BLaER1 (cell line): ENCODE results near the gene TMEM239.
"Not testable (repeated sequence)": the region's sequence is repeated elsewhere in the genome, so short reads cannot be mapped to it uniquely, and the experiment has no call there.

Experiments used
- H3K27ac ChIP-seq: shearing (Covaris generic); formaldehyde crosslinking; 2 replicates; pipeline ENCODE4 v1.8.1; 2022
- H3K27me3 ChIP-seq: shearing (Covaris generic); formaldehyde crosslinking; 2 replicates; pipeline ENCODE4 v1.8.1; 2022
- H3K36me3 ChIP-seq: shearing (Covaris generic); formaldehyde crosslinking; 2 replicates; pipeline ENCODE4 v1.8.1; 2022
- H3K4me1 ChIP-seq: shearing (Covaris generic); formaldehyde crosslinking; 2 replicates; pipeline ENCODE4 v1.8.1; 2022
- H3K4me2 ChIP-seq: shearing (Covaris generic); formaldehyde crosslinking; 2 replicates; pipeline ENCODE4 v1.8.1; 2022
- H3K4me3 ChIP-seq: shearing (Covaris generic); formaldehyde crosslinking; 2 replicates; pipeline ENCODE4 v1.8.1; 2022
- H3K9ac ChIP-seq: shearing (Covaris generic); formaldehyde crosslinking; 2 replicates; pipeline ENCODE4 v1.8.1; 2022
- H3K9me3 ChIP-seq: shearing (Covaris generic); formaldehyde crosslinking; 2 replicates; pipeline ENCODE4 v1.8.1; 2022
- H4K20me1 ChIP-seq: shearing (Covaris generic); formaldehyde crosslinking; 2 replicates; pipeline ENCODE4 v1.8.1; 2022
- Cebpa-rat ChIP-seq: shearing (Covaris generic); IDR thresholded peaks from 2 replicates; pipeline ENCODE4 v1.8.1; 2022

The TMEM239 gene

DNA sequence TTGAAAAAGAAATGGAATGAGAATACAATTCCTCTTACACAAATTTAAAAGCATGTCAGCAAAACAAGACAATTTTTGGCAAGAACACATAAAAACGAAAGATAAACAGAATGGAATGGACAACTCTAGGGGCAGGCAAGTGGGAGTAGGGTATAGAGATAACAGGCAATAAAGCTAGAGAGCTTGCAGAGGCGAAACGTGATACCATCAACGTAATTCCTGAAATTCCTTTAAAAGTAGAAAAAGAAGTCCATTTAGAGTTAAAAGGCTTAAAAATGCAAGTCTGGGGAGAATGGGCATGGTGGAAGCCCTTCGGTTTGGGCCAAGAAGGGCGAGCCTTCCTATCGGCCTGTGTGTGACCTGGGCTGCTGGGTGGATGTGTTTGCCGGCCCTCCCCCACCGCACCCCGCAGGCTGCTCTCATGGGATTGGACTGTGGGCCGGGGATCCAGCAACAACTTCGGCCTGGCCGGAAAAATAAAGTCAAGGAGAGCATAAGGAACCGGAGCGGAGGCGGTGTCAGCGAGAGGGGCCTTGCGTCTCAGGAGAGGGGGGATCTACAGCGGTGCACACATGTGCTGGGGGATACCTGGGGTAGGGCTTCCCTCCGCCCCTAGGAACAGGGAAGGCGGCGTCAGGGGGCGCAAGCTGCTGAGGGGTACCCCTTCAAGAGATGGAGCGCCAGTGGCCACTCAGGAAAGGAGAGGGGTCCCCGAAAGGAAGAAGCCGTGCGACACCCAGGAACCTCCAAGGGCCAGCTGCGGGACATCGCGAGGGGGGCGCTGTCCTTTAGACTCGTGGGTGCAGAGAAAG is 4.1 kb downstream of the TMEM239 start:
- Histone ChIP-seq H3K27me3 (no peaks in the 10 kb centered on the region), H3K9ac (no peak overlapping the region), H3K27ac (no peak overlapping the region), H3K4me3 (no peak overlapping the region), H3K9me3 (no peaks in the 10 kb centered on the region), H4K20me1 (no peaks in the 10 kb centered on the region), H3K36me3 (no peaks in the 10 kb centered on the region), H3K4me1 (peaks cover 38% of the 10 kb centered on the region), H3K4me2 (no peak overlapping the region)
- no peak for TF ChIP-seq Cebpa-rat

- Histone ChIP-seq H3K9ac (no peak overlapping the region), H3K27me3 (no peaks in the 10 kb centered on the region), H3K4me3 (no peak overlapping the region), H4K20me1 (no peaks in the 10 kb centered on the region), H3K4me1 (peaks cover 38% of the 10 kb centered on the region), H3K36me3 (no peaks in the 10 kb centered on the region), H3K9me3 (no peaks in the 10 kb centered on the region), H3K4me2 (peak overlapping the region; percentile 71), H3K27ac (no peak overlapping the region)
- no peak for TF ChIP-seq Cebpa-rat
Observed at GRCh38 chr20:2820896-2821869, 5.0 kb downstream of the TMEM239 start.

DNA sequence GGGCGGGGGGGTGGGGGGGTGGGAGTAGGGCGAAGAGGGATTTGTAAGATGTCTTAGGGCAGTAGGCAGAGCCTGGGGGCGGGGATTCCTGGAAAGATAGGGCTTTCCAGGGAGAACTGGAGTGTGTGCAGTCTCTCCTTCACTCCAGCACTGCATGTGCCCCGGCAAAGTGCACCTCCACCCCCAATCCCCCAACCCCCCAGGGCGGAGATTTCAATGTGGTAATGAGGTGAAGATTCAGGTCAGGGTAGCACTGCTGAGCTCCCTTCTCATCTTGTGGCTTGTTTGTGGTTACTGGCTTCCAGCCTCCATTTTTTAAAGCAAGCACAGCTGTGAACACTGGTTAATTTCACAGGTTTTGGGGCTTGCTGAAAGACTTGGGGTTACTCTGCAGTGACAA is 5.9 kb downstream of the TMEM239 start:
- Histone ChIP-seq H4K20me1 (no peaks in the 10 kb centered on the region), H3K27ac (no peak overlapping the region), H3K9ac (no peak overlapping the region), H3K4me1 (peaks cover 47% of the 10 kb centered on the region), H3K27me3 (no peaks in the 10 kb centered on the region), H3K4me3 (no peak overlapping the region), H3K36me3 (no peaks in the 10 kb centered on the region), H3K4me2 (peak overlapping the region; percentile 71), H3K9me3 (no peaks in the 10 kb centered on the region)
- no peak for TF ChIP-seq Cebpa-rat

- Histone ChIP-seq H3K27ac (no peak overlapping the region), H4K20me1 (no peaks in the 10 kb centered on the region), H3K4me3 (no peak overlapping the region), H3K36me3 (no peaks in the 10 kb centered on the region), H3K27me3 (no peaks in the 10 kb centered on the region), H3K9me3 (0 out of 2 replicates have a peak, but pooled peaks cover 4% of the 10 kb centered on the region), H3K4me1 (peaks cover 36% of the 10 kb centered on the region), H3K9ac (no peak overlapping the region), H3K4me2 (peak overlapping the region; percentile 67)
- TF ChIP-seq Cebpa-rat, result no peak
Observed at GRCh38 chr20:2825761-2826160, 9.6 kb downstream of the TMEM239 start.

DNA sequence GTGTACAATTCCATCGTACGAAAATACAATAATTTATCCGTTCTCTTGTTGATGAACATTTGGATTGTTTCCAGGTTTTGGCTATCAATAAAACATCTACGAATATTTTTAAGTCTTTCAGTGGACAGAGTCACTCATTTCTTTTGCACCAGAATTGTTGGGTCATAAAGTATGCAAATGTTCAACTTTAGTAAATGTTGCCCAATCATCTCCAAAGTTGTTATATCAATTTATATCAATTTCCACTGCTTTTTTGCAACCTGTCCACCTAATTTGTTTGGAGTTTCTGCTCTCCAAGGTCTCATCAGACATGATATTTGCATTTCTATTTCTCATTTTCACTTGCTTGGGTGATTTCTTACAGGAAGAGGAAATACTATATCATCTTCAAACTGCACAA is 10.5 kb downstream of the TMEM239 start:
- no peaks in the 10 kb centered on the region for H4K20me1 ChIP-seq
- no peak overlapping the region for H3K4me3 ChIP-seq
- no peak overlapping the region for H3K27ac ChIP-seq
- TF ChIP-seq Cebpa-rat, result no peak
- peak overlapping the region; percentile 67 for H3K4me2 ChIP-seq
- no peaks in the 10 kb centered on the region for H3K36me3 ChIP-seq
- no peaks in the 10 kb centered on the region for H3K27me3 ChIP-seq
- H3K9ac ChIP-seq, result no peak overlapping the region
- peaks cover 29% of the 10 kb centered on the region for H3K4me1 ChIP-seq
- 0 out of 2 replicates have a peak, but pooled peaks cover 4% of the 10 kb centered on the region for H3K9me3 ChIP-seq

- TF ChIP-seq Cebpa-rat, result no peak
- no peaks in the 10 kb centered on the region for H3K27me3 ChIP-seq
- H4K20me1 ChIP-seq, result no peaks in the 10 kb centered on the region
Observed at GRCh38 chr20:2829376-2829775, 13.2 kb downstream of the TMEM239 start.

DNA sequence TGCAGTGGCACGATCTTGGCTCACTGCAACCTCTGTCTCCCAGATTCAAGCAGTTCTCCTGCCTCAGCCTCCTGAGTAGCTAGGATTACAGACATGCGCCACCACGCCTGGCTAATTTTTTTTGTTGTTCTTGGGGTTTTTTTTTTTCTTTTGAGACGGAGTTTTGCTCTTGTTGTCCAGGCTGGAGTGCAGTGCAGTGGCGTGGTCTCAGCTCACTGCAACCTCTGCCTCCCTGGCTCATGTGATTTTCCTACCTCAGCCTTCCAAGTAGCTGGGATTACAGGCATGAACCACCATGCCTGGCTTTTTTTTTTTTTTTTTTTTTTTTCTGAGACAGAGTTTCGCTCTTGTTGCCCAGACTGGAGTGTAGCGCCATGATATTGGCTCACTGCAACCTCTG is 15.0 kb downstream of the TMEM239 start:
- not testable (repeated sequence) for H3K9me3 ChIP-seq, H3K9ac ChIP-seq, H3K36me3 ChIP-seq, H3K4me3 ChIP-seq, H3K27ac ChIP-seq, H3K4me2 ChIP-seq, H4K20me1 ChIP-seq, H3K27me3 ChIP-seq
- H3K4me1 ChIP-seq, result peaks cover 14% of the 10 kb centered on the region

More at GRCh38 chr20:2829376-2829775, 13.2 kb downstream of the TMEM239 start:
- Histone ChIP-seq H3K4me1 (peaks cover 21% of the 10 kb centered on the region), H3K4me2 (no peak overlapping the region), H3K9ac (no peak overlapping the region), H3K9me3 (0 out of 2 replicates have a peak, but pooled peaks cover 4% of the 10 kb centered on the region), H3K27ac (no peak overlapping the region), H3K36me3 (no peaks in the 10 kb centered on the region), H3K4me3 (no peak overlapping the region)

DNA sequence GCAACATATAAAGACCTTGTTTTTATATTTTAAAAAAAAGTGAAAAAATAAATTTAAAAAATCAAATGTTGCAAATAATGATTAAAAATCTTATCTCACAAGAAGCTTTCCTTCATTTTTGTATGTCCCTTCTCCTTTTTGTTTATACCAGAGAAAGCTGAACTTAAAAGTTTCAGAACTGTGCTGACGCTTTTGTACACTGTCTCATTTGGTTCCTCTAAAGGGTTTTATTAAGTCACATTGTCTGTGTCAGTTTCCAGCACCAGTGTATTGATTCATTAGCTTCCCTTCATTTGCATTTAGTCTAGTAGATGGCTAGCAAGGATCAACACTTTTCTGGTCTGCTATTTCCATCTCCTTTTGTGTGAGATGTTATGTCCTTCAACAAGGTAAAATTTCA is 17.6 kb downstream of the TMEM239 start:
- Histone ChIP-seq H3K4me2 (no peak overlapping the region), H3K36me3 (peaks cover 13% of the 10 kb centered on the region; the same call in 1 of the 2 replicates), H3K9me3 (no peaks in the 10 kb centered on the region), H3K4me3 (no peak overlapping the region), H3K27me3 (no peaks in the 10 kb centered on the region), H4K20me1 (no peaks in the 10 kb centered on the region), H3K27ac (no peak overlapping the region), H3K9ac (no peak overlapping the region), H3K4me1 (peaks cover 15% of the 10 kb centered on the region)
- no peak for TF ChIP-seq Cebpa-rat

DNA sequence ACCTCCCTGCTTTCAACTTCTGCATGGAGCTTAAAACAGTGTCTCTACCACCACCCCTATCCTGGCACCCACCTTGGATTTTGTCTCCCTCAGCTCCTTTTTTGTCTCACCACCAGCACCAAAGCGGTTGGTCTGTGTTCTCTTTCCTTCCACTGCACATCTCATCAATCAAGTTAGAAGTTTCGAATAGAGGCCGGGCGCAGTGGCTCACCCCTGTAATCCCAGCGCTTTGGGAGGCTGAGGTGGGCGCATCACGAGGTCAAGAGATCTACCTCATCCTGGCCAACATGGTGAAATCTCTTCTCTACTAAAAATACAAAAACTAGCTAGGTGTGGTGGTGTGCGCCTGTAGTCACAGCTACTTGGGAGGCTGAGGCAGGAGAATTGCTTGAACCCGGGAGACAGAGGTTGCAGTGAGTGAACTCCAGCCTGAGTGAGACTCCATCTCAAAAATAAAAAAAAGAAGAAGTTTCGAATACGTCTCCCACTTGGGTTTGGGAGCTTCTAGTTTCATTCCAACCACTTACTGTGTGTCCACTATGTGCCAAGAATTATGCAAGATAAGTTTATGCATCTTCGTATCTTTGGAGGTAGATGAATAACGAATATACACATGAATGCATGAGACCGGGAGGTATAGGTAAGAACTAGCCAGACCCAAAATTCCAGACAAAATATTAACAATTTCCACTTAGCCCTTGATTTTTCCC is 18.4 kb downstream of the TMEM239 start:
- peaks cover 13% of the 10 kb centered on the region; the same call in 1 of the 2 replicates for H3K36me3 ChIP-seq
- TF ChIP-seq Cebpa-rat, result no peak

More for the DNA sequence above, 18.4 kb downstream of the TMEM239 start:
- H3K4me1 ChIP-seq, result peaks cover 23% of the 10 kb centered on the region
- no peak overlapping the region for H3K4me2 ChIP-seq
- H3K27me3 ChIP-seq, result no peaks in the 10 kb centered on the region
- H3K27ac ChIP-seq, result no peak overlapping the region
- no peaks in the 10 kb centered on the region for H3K9me3 ChIP-seq
- no peak overlapping the region for H3K4me3 ChIP-seq
- H4K20me1 ChIP-seq, result no peaks in the 10 kb centered on the region
- no peak overlapping the region for H3K9ac ChIP-seq
